Measurements from ENCODE around the gene DBNL.

GRCh38 chr7:44107116-44107960 is 62.8 kb downstream of the DBNL start:
- TF ChIP-seq CTCF (IDR thresholded peaks at IDR 0.05), result no peak
- no peak for TF ChIP-seq POLR2A (IDR thresholded peaks at IDR 0.05)

Data from tibial nerve (tissue), 3 donors.